GM12878 (cell line): ENCODE data around the gene FKBP14. TPM values are rescaled to one million over a fixed set of nuclear protein-coding genes. Genes with fewer than 3 reads are reported as not detected.
A peak's percentile ranks its signal among the peaks of the same experiment; 100 is the strongest.

ENCODE experiments used
- CHD1 ChIP-seq: IDR thresholded peaks from 2 replicates; pipeline ENCODE4 v1.6.1; 2012; ENCODE audit warnings: low read depth, low read length, improper control_type of control experiment
- CHD4 ChIP-seq: fragments of 200-600 bp; sonication (generic); IDR thresholded peaks from 2 replicates; pipeline ENCODE4 v1.6.1; 2016; ENCODE audit warnings: mild to moderate bottlenecking
- EED ChIP-seq: sonication (generic); IDR thresholded peaks from 2 replicates; pipeline ENCODE4 v1.6.1; 2016; ENCODE audit warnings: antibody characterized with exemption, low read depth
- ETV6 ChIP-seq, 2 experiments: fragments of 450-650 bp in 1 of 2; IDR thresholded peaks in 1 of 2; conservative IDR thresholded peaks in 1 of 2; 2 replicates each; pipeline ENCODE4 v1.6.1; 2014; ENCODE audit warnings: antibody characterized with exemption in 1 of 2, borderline replicate concordance in 1 of 2, low read depth in 1 of 2, mild to moderate bottlenecking in 1 of 2, moderate library complexity in 1 of 2
- HDAC2 ChIP-seq: fragments of 200-600 bp; sonication (generic); IDR thresholded peaks from 2 replicates; pipeline ENCODE4 v1.6.1; 2017
- JUNB ChIP-seq: IDR thresholded peaks from 2 replicates; pipeline ENCODE4 v1.6.1; 2016; ENCODE audit warnings: antibody characterized with exemption, mild to moderate bottlenecking
- KDM1A ChIP-seq: fragments of 200-600 bp; sonication (generic); IDR thresholded peaks from 2 replicates; pipeline ENCODE4 v1.6.1; 2016; ENCODE audit warnings: borderline replicate concordance
- MTA3 ChIP-seq: IDR thresholded peaks from 2 replicates; pipeline ENCODE4 v1.6.1; 2012; ENCODE audit warnings: low read length, inconsistent platforms, borderline replicate concordance
- NR2F1 ChIP-seq: fragments of 450-650 bp; conservative IDR thresholded peaks from 2 replicates; pipeline ENCODE4 v1.6.1; 2017; ENCODE audit warnings: mild to moderate bottlenecking
- NRF1 ChIP-seq: conservative IDR thresholded peaks from 2 replicates; pipeline ENCODE4 v1.6.1; 2011; ENCODE audit warnings: mild to moderate bottlenecking, low read depth, low read length, improper control_type of control experiment
- RAD21 ChIP-seq: IDR thresholded peaks from 2 replicates; pipeline ENCODE4 v1.6.1; 2011; ENCODE audit warnings: mild to moderate bottlenecking, low read depth, low read length, moderate library complexity; ENCODE audit not compliant: insufficient read depth
- SPI1 ChIP-seq: IDR thresholded peaks from 2 replicates; pipeline ENCODE4 v1.6.1; 2011; ENCODE audit warnings: low read depth, mild to moderate bottlenecking, low read length, moderate library complexity, borderline replicate concordance; ENCODE audit not compliant: insufficient read depth
- STAT1 ChIP-seq: fragments of 450-650 bp; conservative IDR thresholded peaks from 2 replicates; pipeline ENCODE4 v1.6.1; 2014; ENCODE audit warnings: antibody characterized with exemption, mild to moderate bottlenecking
- ZBED1 ChIP-seq: IDR thresholded peaks from 2 replicates; pipeline ENCODE4 v1.6.1; 2016; ENCODE audit warnings: borderline replicate concordance
- ZNF384 ChIP-seq: IDR thresholded peaks from 2 replicates; pipeline ENCODE4 v1.6.1; 2012; ENCODE audit warnings: low read depth, mild to moderate bottlenecking, low read length, improper control_type of control experiment, borderline replicate concordance
- polyA plus RNA-seq, 11 experiments: library from polyadenylated mRNA; depleted of rRNA in 4 of 11; unstranded in 6 of 11; stranded (reverse) in 5 of 11; fragments of >200 nt; fragmentation: Nextera tagmentation in 4 of 11; fragmentation: Illumina TruSeq in 1 of 11; extraction: Ambion mirVana in 4 of 11; extraction: Trizol in 1 of 11; gene quantifications; 1 replicate in 1 of 11; 2 replicates in 10 of 11; pipeline versions ENCODE4 v1.2.1 to v1.2.3, GENCODE V29; 2011 to 2016; ENCODE audit warnings: inconsistent platforms in 2 of 11, missing spikeins in 2 of 11, low read depth in 1 of 11
- total RNA-seq, 4 experiments: library from RNA; depleted of rRNA in 3 of 4; stranded (reverse); fragments of >200 nt in 3 of 4; fragmentation: Illumina TruSeq in 1 of 4; extraction: Trizol in 1 of 4; gene quantifications; 2 replicates each; pipeline versions ENCODE4 v1.2.1 to v1.2.3, GENCODE V29; 2013 to 2021
- TF ChIP-seq, protein P1 (sequence below): IDR thresholded peaks from 2 replicates; pipeline ENCODE4 v1.6.1; 2012; ENCODE audit warnings: mild to moderate bottlenecking, low read depth, low read length
- TF ChIP-seq, protein P2 (sequence below): fragments of 450-650 bp; IDR thresholded peaks from 2 replicates; pipeline ENCODE4 v1.6.1; 2017; ENCODE audit warnings: mild to moderate bottlenecking
- TF ChIP-seq, protein P3 (sequence below): fragments of 450-650 bp; IDR thresholded peaks from 2 replicates; pipeline ENCODE4 v1.6.1; 2018; ENCODE audit warnings: borderline replicate concordance, mild to moderate bottlenecking; ENCODE audit not compliant: partially characterized antibody
- TF ChIP-seq, protein P4 (sequence below): fragments of 150-350 bp; IDR thresholded peaks from 2 replicates; pipeline ENCODE4 v1.6.1; 2014; ENCODE audit warnings: mild to moderate bottlenecking, low read depth, low read length
- TF ChIP-seq, protein P5 (sequence below): IDR thresholded peaks from 2 replicates; pipeline ENCODE4 v1.6.1; 2012; ENCODE audit warnings: low read depth, low read length, improper control_type of control experiment

The FKBP14 gene
- total and polyA plus RNA-seq, 10 of the 15 experiments (the other 5 are each of a cell fraction or from before 2014, with no cell fraction given), result 2.7 to 8.9 (median 5.6) TPM

DNA sequence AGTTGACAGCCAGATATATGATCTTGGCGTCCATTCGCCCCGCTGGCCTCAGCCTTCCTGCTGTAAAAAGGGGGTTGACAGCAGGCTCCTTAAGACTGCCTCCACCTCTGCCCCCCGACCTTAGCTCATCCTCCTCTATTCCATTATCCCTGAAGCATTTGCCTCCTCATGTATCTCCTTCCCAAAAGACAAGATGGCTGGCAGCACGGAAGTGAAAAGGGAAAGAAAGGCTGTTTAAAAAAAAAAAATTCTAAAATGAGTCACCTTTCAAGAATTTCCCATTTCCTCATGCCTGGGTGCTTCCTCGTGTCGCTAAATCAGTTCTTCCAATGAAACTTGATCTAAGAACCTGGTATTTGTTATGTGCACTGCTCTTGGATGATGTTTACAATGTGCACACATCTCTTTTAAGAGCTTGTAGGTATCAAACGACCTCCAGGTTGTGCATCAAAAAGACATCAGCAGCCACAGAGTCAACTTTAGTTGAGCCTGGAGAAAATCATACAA, 38.6 kb downstream of the FKBP14 start (continued):
- TF ChIP-seq, protein P1, sequence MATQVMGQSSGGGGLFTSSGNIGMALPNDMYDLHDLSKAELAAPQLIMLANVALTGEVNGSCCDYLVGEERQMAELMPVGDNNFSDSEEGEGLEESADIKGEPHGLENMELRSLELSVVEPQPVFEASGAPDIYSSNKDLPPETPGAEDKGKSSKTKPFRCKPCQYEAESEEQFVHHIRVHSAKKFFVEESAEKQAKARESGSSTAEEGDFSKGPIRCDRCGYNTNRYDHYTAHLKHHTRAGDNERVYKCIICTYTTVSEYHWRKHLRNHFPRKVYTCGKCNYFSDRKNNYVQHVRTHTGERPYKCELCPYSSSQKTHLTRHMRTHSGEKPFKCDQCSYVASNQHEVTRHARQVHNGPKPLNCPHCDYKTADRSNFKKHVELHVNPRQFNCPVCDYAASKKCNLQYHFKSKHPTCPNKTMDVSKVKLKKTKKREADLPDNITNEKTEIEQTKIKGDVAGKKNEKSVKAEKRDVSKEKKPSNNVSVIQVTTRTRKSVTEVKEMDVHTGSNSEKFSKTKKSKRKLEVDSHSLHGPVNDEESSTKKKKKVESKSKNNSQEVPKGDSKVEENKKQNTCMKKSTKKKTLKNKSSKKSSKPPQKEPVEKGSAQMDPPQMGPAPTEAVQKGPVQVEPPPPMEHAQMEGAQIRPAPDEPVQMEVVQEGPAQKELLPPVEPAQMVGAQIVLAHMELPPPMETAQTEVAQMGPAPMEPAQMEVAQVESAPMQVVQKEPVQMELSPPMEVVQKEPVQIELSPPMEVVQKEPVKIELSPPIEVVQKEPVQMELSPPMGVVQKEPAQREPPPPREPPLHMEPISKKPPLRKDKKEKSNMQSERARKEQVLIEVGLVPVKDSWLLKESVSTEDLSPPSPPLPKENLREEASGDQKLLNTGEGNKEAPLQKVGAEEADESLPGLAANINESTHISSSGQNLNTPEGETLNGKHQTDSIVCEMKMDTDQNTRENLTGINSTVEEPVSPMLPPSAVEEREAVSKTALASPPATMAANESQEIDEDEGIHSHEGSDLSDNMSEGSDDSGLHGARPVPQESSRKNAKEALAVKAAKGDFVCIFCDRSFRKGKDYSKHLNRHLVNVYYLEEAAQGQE, result no peak
- TF ChIP-seq KDM1A, result no peak
- no peak for TF ChIP-seq RAD21
- TF ChIP-seq SPI1, result peak; percentile 49
- TF ChIP-seq, protein P2, sequence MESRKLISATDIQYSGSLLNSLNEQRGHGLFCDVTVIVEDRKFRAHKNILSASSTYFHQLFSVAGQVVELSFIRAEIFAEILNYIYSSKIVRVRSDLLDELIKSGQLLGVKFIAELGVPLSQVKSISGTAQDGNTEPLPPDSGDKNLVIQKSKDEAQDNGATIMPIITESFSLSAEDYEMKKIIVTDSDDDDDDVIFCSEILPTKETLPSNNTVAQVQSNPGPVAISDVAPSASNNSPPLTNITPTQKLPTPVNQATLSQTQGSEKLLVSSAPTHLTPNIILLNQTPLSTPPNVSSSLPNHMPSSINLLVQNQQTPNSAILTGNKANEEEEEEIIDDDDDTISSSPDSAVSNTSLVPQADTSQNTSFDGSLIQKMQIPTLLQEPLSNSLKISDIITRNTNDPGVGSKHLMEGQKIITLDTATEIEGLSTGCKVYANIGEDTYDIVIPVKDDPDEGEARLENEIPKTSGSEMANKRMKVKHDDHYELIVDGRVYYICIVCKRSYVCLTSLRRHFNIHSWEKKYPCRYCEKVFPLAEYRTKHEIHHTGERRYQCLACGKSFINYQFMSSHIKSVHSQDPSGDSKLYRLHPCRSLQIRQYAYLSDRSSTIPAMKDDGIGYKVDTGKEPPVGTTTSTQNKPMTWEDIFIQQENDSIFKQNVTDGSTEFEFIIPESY, result no peak
- TF ChIP-seq HDAC2, result no peak
- TF ChIP-seq, protein P3, sequence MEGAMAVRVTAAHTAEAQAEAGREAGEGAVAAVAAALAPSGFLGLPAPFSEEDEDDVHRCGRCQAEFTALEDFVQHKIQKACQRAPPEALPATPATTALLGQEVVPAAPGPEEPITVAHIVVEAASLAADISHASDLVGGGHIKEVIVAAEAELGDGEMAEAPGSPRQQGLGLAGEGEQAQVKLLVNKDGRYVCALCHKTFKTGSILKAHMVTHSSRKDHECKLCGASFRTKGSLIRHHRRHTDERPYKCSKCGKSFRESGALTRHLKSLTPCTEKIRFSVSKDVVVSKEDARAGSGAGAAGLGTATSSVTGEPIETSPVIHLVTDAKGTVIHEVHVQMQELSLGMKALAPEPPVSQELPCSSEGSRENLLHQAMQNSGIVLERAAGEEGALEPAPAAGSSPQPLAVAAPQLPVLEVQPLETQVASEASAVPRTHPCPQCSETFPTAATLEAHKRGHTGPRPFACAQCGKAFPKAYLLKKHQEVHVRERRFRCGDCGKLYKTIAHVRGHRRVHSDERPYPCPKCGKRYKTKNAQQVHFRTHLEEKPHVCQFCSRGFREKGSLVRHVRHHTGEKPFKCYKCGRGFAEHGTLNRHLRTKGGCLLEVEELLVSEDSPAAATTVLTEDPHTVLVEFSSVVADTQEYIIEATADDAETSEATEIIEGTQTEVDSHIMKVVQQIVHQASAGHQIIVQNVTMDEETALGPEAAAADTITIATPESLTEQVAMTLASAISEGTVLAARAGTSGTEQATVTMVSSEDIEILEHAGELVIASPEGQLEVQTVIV, result no peak
- TF ChIP-seq ZBED1, result 0 out of 2 replicates have a peak, but pooled peaks have one; percentile 33
- no peak for TF ChIP-seq CHD1
- TF ChIP-seq ETV6 (conservative IDR thresholded peaks at IDR 0.05 in 1 of 2, IDR thresholded peaks at IDR 0.05 in 1 of 2; ENCODE audit: borderline replicate concordance in 1 of 2, low read depth in 1 of 2), result peak in 1 of 2 experiments; percentile 92; a peak in 2 of 4 replicates
- no peak for TF ChIP-seq STAT1
- TF ChIP-seq JUNB, result peak; percentile 80
- peak; percentile 66; the same call in 1 of the 2 replicates for TF ChIP-seq ZNF384
- no peak for TF ChIP-seq NR2F1
- TF ChIP-seq, protein P4, sequence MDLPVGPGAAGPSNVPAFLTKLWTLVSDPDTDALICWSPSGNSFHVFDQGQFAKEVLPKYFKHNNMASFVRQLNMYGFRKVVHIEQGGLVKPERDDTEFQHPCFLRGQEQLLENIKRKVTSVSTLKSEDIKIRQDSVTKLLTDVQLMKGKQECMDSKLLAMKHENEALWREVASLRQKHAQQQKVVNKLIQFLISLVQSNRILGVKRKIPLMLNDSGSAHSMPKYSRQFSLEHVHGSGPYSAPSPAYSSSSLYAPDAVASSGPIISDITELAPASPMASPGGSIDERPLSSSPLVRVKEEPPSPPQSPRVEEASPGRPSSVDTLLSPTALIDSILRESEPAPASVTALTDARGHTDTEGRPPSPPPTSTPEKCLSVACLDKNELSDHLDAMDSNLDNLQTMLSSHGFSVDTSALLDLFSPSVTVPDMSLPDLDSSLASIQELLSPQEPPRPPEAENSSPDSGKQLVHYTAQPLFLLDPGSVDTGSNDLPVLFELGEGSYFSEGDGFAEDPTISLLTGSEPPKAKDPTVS, result no peak
- no peak for TF ChIP-seq CHD4
- TF ChIP-seq, protein P5, sequence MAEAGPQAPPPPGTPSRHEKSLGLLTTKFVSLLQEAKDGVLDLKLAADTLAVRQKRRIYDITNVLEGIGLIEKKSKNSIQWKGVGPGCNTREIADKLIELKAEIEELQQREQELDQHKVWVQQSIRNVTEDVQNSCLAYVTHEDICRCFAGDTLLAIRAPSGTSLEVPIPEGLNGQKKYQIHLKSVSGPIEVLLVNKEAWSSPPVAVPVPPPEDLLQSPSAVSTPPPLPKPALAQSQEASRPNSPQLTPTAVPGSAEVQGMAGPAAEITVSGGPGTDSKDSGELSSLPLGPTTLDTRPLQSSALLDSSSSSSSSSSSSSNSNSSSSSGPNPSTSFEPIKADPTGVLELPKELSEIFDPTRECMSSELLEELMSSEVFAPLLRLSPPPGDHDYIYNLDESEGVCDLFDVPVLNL, result no peak
- peak; percentile 53 for TF ChIP-seq EED
- no peak for TF ChIP-seq NRF1
- TF ChIP-seq MTA3, result no peak
